A673 (cell line): ENCODE measurements around the gene CACNA2D2.

Experiments
- CTCF ChIP-seq: fragments of 300-800, 200-600 bp; sonication (generic); conservative IDR thresholded peaks from 2 replicates; pipeline ENCODE4 v1.5.1; 2017; ENCODE audit warnings: low read depth, mild to moderate bottlenecking, antibody characterized with exemption, low read length, moderate library complexity, mixed read lengths
- EZH2 ChIP-seq: fragments of 200-600 bp; sonication (generic); IDR thresholded peaks from 2 replicates; pipeline ENCODE4 v1.6.1; 2017; ENCODE audit warnings: borderline replicate concordance, low read depth, mild to moderate bottlenecking, mixed read lengths, antibody characterized with exemption, low read length; ENCODE audit not compliant: poor library complexity, severe bottlenecking

- TF ChIP-seq CTCF (no peak), EZH2 (no peak)
These were observed 76.2 kb downstream of the CACNA2D2 start for GRCh38 chr3:50427217-50427616.
